ENCODE results near the gene PPIL6. TPM values are rescaled to one million over a fixed set of nuclear protein-coding genes. Genes with fewer than 3 reads are reported as not detected.
"Not testable (repeated sequence)": the region's sequence is repeated elsewhere in the genome, so short reads cannot be mapped to it uniquely, and the experiment has no call there.

The PPIL6 gene
- total RNA-seq, 2 experiments from 2014 or later = 0.17 to 0.53 TPM

DNA sequence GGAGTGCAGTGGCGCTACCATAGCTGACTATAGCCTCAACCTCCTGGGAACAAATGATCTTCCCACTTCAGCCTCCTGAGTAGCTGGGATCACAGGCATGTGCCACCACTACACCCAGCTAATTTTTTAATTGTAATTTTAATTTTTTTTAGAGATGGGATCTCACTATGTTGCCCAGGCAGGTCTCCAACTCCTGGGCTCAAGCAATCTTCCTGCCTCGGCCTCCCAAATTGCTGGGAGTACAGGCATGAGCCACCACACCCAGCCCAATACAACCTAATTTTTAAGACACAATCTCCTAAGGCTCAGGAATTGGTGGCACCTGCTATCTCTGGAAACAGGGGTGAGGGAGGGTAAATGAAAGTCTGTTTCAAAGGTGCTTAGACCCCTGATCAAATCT is 36.8 kb upstream of the PPIL6 start:
- no peaks in the 10 kb centered on the region for H3K9me3 Mint-ChIP-seq
- peaks cover 59% of the 10 kb centered on the region for H3K36me3 Mint-ChIP-seq
- peak overlapping the region; percentile 60 for H3K4me3 Mint-ChIP-seq
- ATAC-seq (ENCODE audit: low read depth) = no peak
- H3K4me1 Mint-ChIP-seq = peaks cover 69% of the 10 kb centered on the region
- DNase-seq = no peak
- no peak overlapping the region for H3K27ac Mint-ChIP-seq
- no peaks in the 10 kb centered on the region for H3K27me3 Mint-ChIP-seq
- POLR2A ChIA-PET = no interaction called here

DNA sequence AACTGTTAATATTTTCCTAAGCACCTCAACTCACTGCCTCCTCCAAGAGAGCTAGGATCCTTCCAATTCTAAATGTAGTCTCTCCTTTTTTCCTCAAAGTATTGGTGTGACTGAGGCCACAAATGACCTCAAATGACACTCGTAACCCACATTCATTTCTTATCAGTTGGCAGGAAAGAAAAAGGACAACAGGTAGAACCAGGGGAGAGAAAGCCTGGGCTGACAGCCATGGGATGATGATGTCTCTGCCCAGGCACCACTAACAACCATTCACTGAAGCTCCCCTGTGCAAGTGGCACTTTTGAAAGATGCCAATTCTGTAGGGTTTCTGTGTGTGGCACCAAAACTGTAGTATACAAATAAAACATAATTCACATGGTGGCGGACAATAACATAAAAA is 35.2 kb upstream of the PPIL6 start:
- POLR2A ChIA-PET = no interaction called here
- Mint-ChIP-seq H3K27ac (no peak overlapping the region), H3K27me3 (no peaks in the 10 kb centered on the region), H3K36me3 (peaks cover 66% of the 10 kb centered on the region), H3K9me3 (no peaks in the 10 kb centered on the region), H3K4me3 (peak overlapping the region; percentile 26), H3K4me1 (peaks cover 67% of the 10 kb centered on the region)
- ATAC-seq (ENCODE audit: low read depth) = no peak
- no peak for DNase-seq

DNA sequence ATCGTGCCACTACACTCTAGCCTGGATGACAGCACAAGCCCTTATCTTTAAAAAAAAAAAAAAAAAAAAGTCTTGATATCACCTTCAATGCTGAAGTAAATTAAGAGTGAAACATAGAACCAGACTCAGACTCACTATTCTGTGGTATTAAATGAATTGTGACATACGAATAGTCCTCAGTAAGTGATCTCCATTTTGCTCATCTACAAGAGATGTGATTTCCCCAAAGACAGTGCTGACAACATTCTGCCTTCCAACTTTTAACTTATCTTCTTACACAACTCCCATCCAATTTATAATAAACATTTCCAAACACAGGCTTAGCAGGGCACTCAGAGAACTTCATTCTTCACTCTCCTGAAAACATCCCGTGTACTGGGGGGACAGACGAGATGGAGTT is 34.6 kb upstream of the PPIL6 start:
- Mint-ChIP-seq H3K9me3 (no peaks in the 10 kb centered on the region), H3K36me3 (peaks cover 63% of the 10 kb centered on the region), H3K27me3 (no peaks in the 10 kb centered on the region), H3K4me3 (no peak overlapping the region), H3K4me1 (peaks cover 63% of the 10 kb centered on the region), H3K27ac (no peak overlapping the region)
- POLR2A ChIA-PET = no interaction called here
- DNase-seq (no peak), ATAC-seq (ENCODE audit: low read depth) (no peak)

DNA sequence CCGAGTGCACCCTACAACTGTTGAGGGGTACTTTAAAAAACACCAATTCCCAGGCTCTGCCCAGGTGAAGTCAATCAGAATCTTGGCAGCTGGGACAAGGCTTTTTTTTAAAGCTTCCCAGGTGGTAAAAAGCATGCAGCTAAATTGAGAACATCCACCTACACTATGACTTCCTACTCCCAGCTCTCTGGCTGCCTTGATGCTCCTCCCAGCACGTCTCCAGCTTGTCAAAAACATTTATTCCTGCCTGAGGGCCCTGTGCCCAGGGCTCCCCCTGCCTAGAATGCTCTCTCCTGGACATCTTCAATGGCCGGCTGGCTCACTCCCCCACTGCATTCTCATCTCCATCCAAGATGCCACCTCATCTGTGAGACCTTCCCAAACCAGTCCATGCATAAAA is 32.7 kb upstream of the PPIL6 start:
- POLR2A ChIA-PET = interaction anchor here (1.0 kb wide), 2 partner anchors 9 to 14 kb away, joined by 3 read pairs; partner anchors contain the start of gene ZBTB24
- no peak overlapping the region for H3K27ac Mint-ChIP-seq

DNA sequence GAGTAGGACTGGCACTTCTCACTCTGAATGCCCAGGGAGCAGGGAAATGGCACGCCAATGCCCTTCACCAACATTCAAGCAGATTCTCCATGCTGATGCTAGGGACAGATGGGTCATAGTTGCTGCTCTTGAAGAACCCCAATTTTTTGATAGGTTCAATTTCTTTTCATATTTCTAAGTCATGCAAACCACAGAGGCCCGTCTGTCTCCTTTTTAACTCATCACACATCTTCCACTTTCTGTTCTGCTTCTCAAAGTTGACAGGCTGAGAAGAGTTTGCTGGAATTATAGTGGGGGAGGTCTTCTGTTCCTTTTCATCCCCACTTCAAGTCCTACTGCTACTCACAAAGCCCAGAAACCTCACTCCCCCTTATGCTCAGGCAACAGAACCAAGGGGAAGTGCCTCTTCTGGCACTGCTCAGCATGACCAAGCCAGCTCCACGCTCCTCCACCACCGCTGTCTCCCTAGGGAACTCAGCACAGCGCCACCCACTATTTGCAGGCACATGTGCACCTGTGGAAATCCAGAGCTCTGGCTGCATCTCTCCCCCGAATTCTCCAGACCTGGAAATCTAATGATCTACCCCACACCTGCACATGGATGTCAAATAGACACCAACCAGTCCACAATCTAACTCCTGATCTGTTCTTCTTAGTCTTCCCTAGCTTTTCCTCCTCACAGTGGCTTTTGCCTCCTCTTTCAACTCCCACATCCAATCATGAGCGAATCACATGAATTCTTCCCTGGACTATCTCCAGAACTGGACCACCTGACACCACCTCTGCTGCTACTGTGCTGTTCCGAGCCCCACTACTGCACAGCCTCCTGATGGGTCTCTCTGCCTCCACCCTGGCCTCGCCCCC is 31.9 kb upstream of the PPIL6 start:
- peak overlapping the region; percentile 42 for H3K27ac Mint-ChIP-seq
- no peaks in the 10 kb centered on the region for H3K9me3 Mint-ChIP-seq
- H3K36me3 Mint-ChIP-seq = peaks cover 60% of the 10 kb centered on the region
- no peaks in the 10 kb centered on the region for H3K27me3 Mint-ChIP-seq
- ATAC-seq (ENCODE audit: low read depth) (no peak), DNase-seq (no peak)
- POLR2A ChIA-PET = interaction anchor here (1.0 to 1.2 kb wide), 3 partner anchors 10 to 17 kb away, joined by 3 to 4 read pairs (median 3); partner anchors contain the start of genes MICAL1 and ZBTB24
- peaks cover 56% of the 10 kb centered on the region for H3K4me1 Mint-ChIP-seq
- H3K4me3 Mint-ChIP-seq = peak overlapping the region; percentile 3

More for the DNA sequence above, 32.7 kb upstream of the PPIL6 start:
- ATAC-seq (ENCODE audit: low read depth) (no peak), DNase-seq (no peak)
- H3K4me1 Mint-ChIP-seq = peaks cover 55% of the 10 kb centered on the region
- H3K4me3 Mint-ChIP-seq = no peak overlapping the region
- H3K9me3 Mint-ChIP-seq = no peaks in the 10 kb centered on the region
- peaks cover 57% of the 10 kb centered on the region for H3K36me3 Mint-ChIP-seq
- H3K27me3 Mint-ChIP-seq = no peaks in the 10 kb centered on the region

DNA sequence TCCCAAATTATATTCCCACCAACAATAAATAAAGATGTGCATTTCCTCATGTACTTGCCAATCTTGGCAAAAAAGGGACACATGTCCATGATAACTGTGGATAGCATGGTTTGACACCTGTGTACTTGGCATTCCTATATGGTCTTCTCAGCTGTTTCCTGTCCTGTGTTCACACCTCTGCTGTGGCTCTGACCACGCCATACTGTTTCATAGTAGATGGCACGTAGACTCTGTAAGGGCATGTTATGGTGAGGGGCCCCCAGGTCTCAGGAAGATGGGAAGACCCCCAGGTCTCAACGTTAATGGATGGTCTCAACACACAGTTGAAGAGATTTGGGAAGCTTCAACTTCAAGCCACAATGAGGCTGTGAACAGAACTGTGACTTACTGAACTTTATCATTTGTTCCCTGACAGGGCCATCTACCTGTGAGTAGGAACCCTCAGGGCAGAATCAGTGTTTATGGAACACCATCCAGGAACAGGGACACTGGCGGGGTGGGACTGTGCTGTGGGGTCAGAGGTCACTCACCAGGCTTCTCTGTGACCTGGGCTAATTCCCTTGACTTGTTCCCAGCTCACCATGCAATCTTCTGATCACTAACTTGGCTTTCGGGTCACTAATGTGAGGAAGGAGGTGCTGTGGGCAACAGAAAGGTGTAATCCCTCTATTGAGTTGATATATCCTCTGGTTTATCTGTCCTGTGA is 30.8 kb upstream of the PPIL6 start:
- H3K9me3 Mint-ChIP-seq = no peaks in the 10 kb centered on the region
- ATAC-seq (ENCODE audit: low read depth) (no peak), DNase-seq (no peak)
- H3K27me3 Mint-ChIP-seq = no peaks in the 10 kb centered on the region
- peak overlapping the region; percentile 14 for H3K27ac Mint-ChIP-seq
- POLR2A ChIA-PET = interaction anchor here (1.2 kb wide), 1 partner anchor 16 kb away, joined by 4 read pairs; the partner anchor contains the start of gene MICAL1
- peaks cover 62% of the 10 kb centered on the region for H3K36me3 Mint-ChIP-seq
- H3K4me1 Mint-ChIP-seq = peaks cover 48% of the 10 kb centered on the region
- H3K4me3 Mint-ChIP-seq = no peak overlapping the region

DNA sequence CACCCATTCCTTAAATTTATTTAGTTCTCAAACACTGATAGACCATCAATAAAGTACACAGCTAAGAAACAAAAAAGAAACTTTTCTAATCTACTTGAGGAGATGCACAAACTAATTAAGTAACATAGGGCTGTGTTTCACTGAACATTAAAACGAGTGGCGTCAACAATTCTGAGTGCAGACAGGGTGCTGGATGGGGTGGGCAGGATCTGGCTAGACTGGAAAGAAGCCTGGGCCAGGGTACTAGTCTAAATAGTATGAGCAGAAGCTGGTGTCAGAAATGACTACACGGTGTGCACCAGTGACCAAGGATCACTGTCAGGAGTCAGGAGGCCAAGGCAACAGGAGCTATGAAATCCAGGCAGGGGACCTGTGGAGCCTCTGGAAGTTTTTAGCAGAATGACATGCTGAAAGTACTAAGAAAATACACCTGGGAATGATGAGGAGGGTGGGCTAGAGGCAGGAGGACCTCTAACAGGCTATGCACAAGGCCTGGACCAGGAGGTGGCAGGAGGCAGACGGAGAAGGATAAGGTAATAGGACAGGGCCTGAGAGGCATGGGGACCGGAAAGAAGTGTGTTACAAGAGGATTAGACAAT is 29.3 kb upstream of the PPIL6 start:
- Mint-ChIP-seq H3K4me1 (peaks cover 44% of the 10 kb centered on the region), H3K4me3 (no peak overlapping the region), H3K36me3 (peaks cover 58% of the 10 kb centered on the region), H3K27me3 (no peaks in the 10 kb centered on the region), H3K27ac (peak overlapping the region; percentile 59), H3K9me3 (no peaks in the 10 kb centered on the region)
- POLR2A ChIA-PET = interaction anchor here (1.0 to 1.9 kb wide), 6 partner anchors 9 to 28 kb away, joined by 3 to 9 read pairs (median 4); partner anchors contain the start of genes SMPD2 and ZBTB24
- no peak for ATAC-seq (ENCODE audit: low read depth)
- DNase-seq = no peak

DNA sequence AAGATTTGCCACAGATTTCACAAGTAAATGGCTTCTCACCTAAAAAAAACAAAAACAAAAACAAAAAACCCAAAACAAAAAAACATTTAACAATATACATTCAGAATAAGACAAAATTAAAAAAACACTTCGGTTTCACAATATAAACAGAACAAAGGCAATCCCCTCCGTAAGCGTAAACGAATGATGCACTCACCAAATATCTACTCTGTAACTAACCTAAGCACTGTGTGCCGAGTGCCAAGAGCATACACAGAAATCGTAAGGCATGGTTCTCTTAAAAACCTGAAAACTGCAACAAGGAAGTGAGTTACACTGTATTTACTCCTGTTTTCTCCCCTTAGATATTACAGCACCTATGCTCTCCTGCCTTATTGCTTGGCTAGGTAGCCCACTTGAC is 27.3 kb upstream of the PPIL6 start:
- Mint-ChIP-seq H3K27me3 (no peaks in the 10 kb centered on the region), H3K9me3 (no peaks in the 10 kb centered on the region), H3K4me1 (peaks cover 39% of the 10 kb centered on the region), H3K27ac (peak overlapping the region; percentile 49), H3K4me3 (no peak overlapping the region), H3K36me3 (peaks cover 60% of the 10 kb centered on the region)
- DNase-seq (no peak), ATAC-seq (ENCODE audit: low read depth) (no peak)
- POLR2A ChIA-PET = no interaction called here

DNA sequence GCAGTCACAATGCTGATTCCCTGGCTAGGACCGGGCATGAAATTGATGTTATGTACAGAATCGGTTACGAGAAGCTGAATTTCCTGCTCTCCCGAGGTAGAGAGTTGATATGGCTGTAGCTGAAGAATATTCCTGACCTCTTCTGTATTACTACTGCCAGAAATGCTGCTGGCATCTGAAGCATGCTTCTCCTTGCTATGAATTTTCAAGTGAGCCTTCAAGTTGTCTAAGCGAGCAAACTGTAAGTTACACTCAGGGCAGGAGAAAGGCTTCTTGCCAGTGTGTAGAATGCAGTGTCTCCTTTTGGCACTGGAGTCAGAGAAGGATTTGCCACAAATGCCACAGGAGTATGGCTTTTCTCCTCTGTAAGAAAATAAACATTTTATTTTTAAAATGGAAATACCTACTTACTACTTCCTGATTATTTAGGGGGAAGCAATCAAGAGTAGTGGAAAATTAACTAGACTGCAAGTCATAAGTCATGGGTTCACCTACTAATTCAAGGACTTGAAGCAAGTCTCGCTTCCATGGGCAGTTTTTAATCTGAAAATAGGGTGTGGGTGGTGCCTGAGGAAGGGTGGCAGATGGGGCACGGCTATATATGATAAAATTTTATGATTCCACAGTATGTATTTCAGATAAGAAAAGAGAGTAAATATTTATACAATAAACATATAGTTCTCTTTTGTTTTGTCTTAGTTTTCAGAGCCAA is 25.9 kb upstream of the PPIL6 start:
- Mint-ChIP-seq H3K4me1 (peaks cover 33% of the 10 kb centered on the region), H3K27ac (no peak overlapping the region), H3K9me3 (peaks cover 1% of the 10 kb centered on the region), H3K36me3 (peaks cover 58% of the 10 kb centered on the region), H3K27me3 (no peaks in the 10 kb centered on the region), H3K4me3 (no peak overlapping the region)
- ATAC-seq (ENCODE audit: low read depth) = no peak
- no peak for DNase-seq
- POLR2A ChIA-PET = interaction anchor here (0.8 to 1.5 kb wide), 3 partner anchors 11 to 16 kb away, joined by 3 to 6 read pairs (median 3); partner anchors contain the start of genes MICAL1 and ZBTB24

DNA sequence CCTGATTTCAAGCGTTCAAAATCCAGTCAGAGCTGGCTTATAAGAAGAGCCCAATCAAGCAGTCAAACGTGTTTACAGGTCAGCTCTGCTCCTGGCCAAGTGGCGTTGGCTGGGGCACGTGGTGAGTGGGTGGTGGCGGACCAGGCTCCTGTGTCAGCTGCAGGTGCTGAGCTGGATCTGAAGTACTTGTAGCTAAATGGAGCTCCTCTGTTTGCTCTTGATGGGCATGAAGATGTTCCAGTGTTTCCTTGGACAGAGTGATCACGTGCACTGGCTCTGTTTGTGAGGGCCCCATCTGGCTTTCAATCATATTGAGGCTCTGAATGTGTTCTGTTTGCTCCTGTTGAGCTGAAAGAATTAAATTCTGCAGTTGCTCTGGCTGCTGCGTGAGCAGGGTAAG is 25.3 kb upstream of the PPIL6 start:
- DNase-seq (no peak), ATAC-seq (ENCODE audit: low read depth) (no peak)
- Mint-ChIP-seq H3K4me3 (no peak overlapping the region), H3K9me3 (peaks cover 1% of the 10 kb centered on the region), H3K36me3 (peaks cover 56% of the 10 kb centered on the region), H3K27me3 (no peaks in the 10 kb centered on the region), H3K4me1 (peaks cover 29% of the 10 kb centered on the region), H3K27ac (no peak overlapping the region)
- POLR2A ChIA-PET = interaction anchor here (0.8 to 1.5 kb wide), 3 partner anchors 10 to 17 kb away, joined by 3 to 6 read pairs (median 3); partner anchors contain the start of genes MICAL1 and ZBTB24

DNA sequence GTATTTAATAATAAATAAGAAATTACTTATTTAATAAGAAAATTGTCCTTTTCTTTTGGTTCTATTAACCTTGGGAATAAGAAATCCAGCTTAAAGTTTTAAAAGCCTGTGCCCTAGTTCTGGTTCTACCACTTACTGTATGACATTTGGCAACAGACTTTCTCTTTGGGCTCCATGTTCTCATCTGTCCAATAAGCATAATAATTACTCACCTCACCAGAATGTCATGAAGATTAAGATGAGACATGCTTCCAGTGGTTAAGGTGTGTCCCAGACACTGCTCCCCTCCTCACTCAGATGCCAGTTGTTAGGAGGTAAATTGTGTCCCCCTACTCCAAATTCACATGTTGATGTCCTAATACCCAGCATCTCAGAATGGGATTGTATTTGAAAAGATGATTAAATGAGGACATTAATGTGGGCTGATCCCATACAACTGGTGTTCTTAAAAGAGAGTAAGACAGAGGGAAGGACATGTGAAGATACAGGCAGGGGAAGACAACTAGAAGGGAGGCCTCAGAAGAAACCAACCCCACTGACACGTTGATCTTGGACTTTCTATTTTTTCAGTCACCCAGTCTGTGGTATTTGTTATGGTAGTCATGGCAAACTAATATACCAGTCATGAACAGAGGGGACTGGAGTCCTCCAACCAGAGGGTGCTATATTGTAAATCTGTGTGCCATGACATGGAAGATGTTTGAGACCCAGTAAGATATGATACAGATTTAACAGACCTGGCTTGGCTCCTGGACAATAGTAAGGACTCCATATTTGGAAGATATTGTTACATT is 21.5 kb upstream of the PPIL6 start:
- no peak for ATAC-seq (ENCODE audit: low read depth)
- DNase-seq = no peak
- peaks cover 38% of the 10 kb centered on the region for H3K4me1 Mint-ChIP-seq
- POLR2A ChIA-PET = no interaction called here
- H3K27me3 Mint-ChIP-seq = no peaks in the 10 kb centered on the region
- peak overlapping the region; percentile 46 for H3K27ac Mint-ChIP-seq
- H3K36me3 Mint-ChIP-seq = peaks cover 34% of the 10 kb centered on the region
- H3K9me3 Mint-ChIP-seq = peaks cover 1% of the 10 kb centered on the region
- no peak overlapping the region for H3K4me3 Mint-ChIP-seq

DNA sequence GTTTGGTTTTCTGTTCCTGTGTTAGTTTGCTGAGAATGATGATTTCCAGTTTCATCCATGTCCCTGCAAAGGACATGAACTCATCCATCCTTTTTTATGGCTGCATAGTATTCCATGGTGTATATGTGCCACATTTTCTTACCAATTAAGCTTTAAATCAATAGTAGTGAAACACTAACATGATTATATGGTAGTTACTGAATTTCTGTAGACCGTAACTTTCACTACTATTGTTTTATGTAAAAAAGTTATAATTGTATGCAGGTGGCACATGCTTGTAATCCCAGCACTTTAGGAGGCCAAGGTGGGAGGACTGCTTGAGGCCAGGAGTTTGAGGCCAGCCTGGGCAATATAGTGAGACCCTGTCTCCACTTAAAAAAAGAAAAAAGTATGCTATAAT is 20.8 kb upstream of the PPIL6 start:
- H3K4me1 Mint-ChIP-seq = peaks cover 45% of the 10 kb centered on the region
- DNase-seq, H3K27ac Mint-ChIP-seq: not testable (repeated sequence)

More for the DNA sequence above, 20.8 kb upstream of the PPIL6 start:
- H3K36me3 Mint-ChIP-seq = peaks cover 34% of the 10 kb centered on the region
- not testable (repeated sequence) for H3K9me3 Mint-ChIP-seq; H3K4me3 Mint-ChIP-seq; ATAC-seq (ENCODE audit: low read depth); H3K27me3 Mint-ChIP-seq
- POLR2A ChIA-PET = interaction anchor here (0.6 kb wide), 1 partner anchor 13 kb away, joined by 4 read pairs; no protein-coding TSS in a partner anchor

Measured in activated naive CD8-positive, alpha-beta T cell treated with anti-CD3 and anti-CD28 coated beads, Interleukin-2, amount 10 ng/mL, durations not matched to agents 7 days and 5 days (primary cell).